Endothelial cell of umbilical vein (primary cell): Measurements from ENCODE around the gene ATXN7L1. TPM values are rescaled to one million over a fixed set of nuclear protein-coding genes. Genes with fewer than 3 reads are reported as not detected.

ENCODE experiments used
- BruUV-seq: library from RNA; stranded (reverse); fragments of 400-500 nt; replicated peaks from 2 replicates; lab custom pipeline; 2021; lab: Mats Ljungman, UMichigan
- CTCF ChIA-PET: fragments of 300-600, 350-600 bp; sonication (Branson Sonifier 250); formaldehyde crosslinking; loops from one replicate; lab custom pipeline; 2021; ENCODE audit warnings: antibody characterized with exemption, inconsistent platforms; lab: Charles Lee
- POLR2A ChIA-PET: fragments of 300-600, 350-600 bp; sonication (Branson Sonifier 250); formaldehyde crosslinking; loops from one replicate; lab custom pipeline; 2021; ENCODE audit warnings: antibody characterized with exemption, inconsistent platforms; lab: Charles Lee
- DNase-seq: peaks from one replicate; pipeline ENCODE4 v3.0.0-alpha.2; 2011; ENCODE audit warnings: low read depth, low spot score
- FAIRE-seq: peaks from 2 replicates; lab custom pipeline; 2011; peaks lifted over from hg19 to GRCh38; lab: Jason Lieb, UNC
- H2AFZ ChIP-seq: 2 replicates; pipeline ENCODE4 v1.6.0; 2012; ENCODE audit warnings: low read depth, low read length, control low read depth, inconsistent platforms
- H3K27ac ChIP-seq: 2 replicates; pipeline ENCODE4 v1.5.1; 2011; ENCODE audit warnings: low read depth, mild to moderate bottlenecking, control low read depth, low read length, moderate library complexity; ENCODE audit not compliant: insufficient read depth
- H3K27me3 ChIP-seq, 2 experiments: 2 replicates each; pipeline versions ENCODE4 v1.6.0 to v1.6.1; 2011; ENCODE audit warnings: low read length in 2 of 2, mixed read lengths in 1 of 2; ENCODE audit not compliant: control insufficient read depth in 2 of 2, insufficient read depth in 2 of 2
- H3K36me3 ChIP-seq, 2 experiments: 2 replicates in 1 of 2; 3 replicates in 1 of 2; pipeline ENCODE4 v1.5.1; 2011; ENCODE audit warnings: low read length in 2 of 2, mild to moderate bottlenecking in 1 of 2, moderate library complexity in 1 of 2; ENCODE audit not compliant: control insufficient read depth in 2 of 2, insufficient read depth in 2 of 2; ENCODE audit errors: extremely low read depth in 1 of 2
- H3K4me1 ChIP-seq: 3 replicates; pipeline ENCODE4 v1.5.1; 2011; ENCODE audit warnings: mild to moderate bottlenecking, low read length; ENCODE audit not compliant: control insufficient read depth, insufficient read depth; ENCODE audit errors: extremely low read depth
- H3K4me2 ChIP-seq: 2 replicates; pipeline ENCODE4 v1.6.1; 2011; ENCODE audit warnings: low read length, control low read depth, mixed read lengths; ENCODE audit not compliant: insufficient read depth
- H3K4me3 ChIP-seq, 3 experiments: fragments of 200-600 bp in 1 of 3; sonication (generic), shearing (Covaris generic) in 1 of 3; replicated peaks in 1 of 3; 2 replicates each; pipeline ENCODE4 v1.5.1; 2011 to 2016; ENCODE audit warnings: control low read depth in 3 of 3, low read length in 3 of 3, mild to moderate bottlenecking in 2 of 3, inconsistent platforms in 1 of 3, low read depth in 1 of 3, moderate library complexity in 1 of 3; ENCODE audit not compliant: insufficient read depth in 1 of 3
- H3K79me2 ChIP-seq: 2 replicates; pipeline ENCODE4 v1.6.0; 2012; ENCODE audit warnings: low read length, inconsistent platforms; ENCODE audit not compliant: control insufficient read depth, insufficient read depth
- H3K9ac ChIP-seq: replicated peaks from 2 replicates; pipeline ENCODE3; 2011; ENCODE audit warnings: low read length, control low read depth; ENCODE audit not compliant: insufficient read depth; ENCODE audit errors: extremely low read depth
- H3K9me1 ChIP-seq: replicated peaks from 3 replicates; pipeline ENCODE4 v1.6.0; 2011; ENCODE audit warnings: mild to moderate bottlenecking, low read length; ENCODE audit not compliant: control insufficient read depth, insufficient read depth; ENCODE audit errors: extremely low read depth
- H3K9me3 ChIP-seq: replicated peaks from 2 replicates; pipeline ENCODE4 v1.5.1; 2012; ENCODE audit warnings: low read length, inconsistent platforms; ENCODE audit not compliant: control insufficient read depth, insufficient read depth
- H4K20me1 ChIP-seq: replicated peaks from 2 replicates; pipeline ENCODE3; 2011; ENCODE audit warnings: mild to moderate bottlenecking, low read length; ENCODE audit not compliant: control insufficient read depth, insufficient read depth; ENCODE audit errors: extremely low read depth
- CTCF ChIP-seq, 2 donors: IDR thresholded peaks; 1 replicate in 1 of 2; 2 replicates in 1 of 2; pipeline ENCODE4 v1.5.1; 2011; ENCODE audit warnings: low read length in 2 of 2, mild to moderate bottlenecking in 2 of 2, moderate library complexity in 2 of 2, control low read depth in 1 of 2, inconsistent platforms in 1 of 2, low read depth in 1 of 2; ENCODE audit not compliant: insufficient read depth in 1 of 2; ENCODE audit errors: extremely low read depth in 1 of 2
- EZH2 ChIP-seq: IDR thresholded peaks from 2 replicates; pipeline ENCODE4 v1.6.1; 2012; ENCODE audit warnings: borderline replicate concordance, low read depth, mild to moderate bottlenecking, moderate library complexity, low read length, inconsistent platforms; ENCODE audit not compliant: severe bottlenecking
- FOS ChIP-seq: IDR thresholded peaks from 2 replicates; pipeline ENCODE4 v1.6.1; 2011; ENCODE audit warnings: mild to moderate bottlenecking, low read length, moderate library complexity, borderline replicate concordance; ENCODE audit not compliant: insufficient read depth
- GATA2 ChIP-seq: IDR thresholded peaks from 2 replicates; pipeline ENCODE4 v1.7.0; 2011; ENCODE audit warnings: low read depth, mild to moderate bottlenecking, moderate library complexity, mixed read lengths, low read length; ENCODE audit not compliant: insufficient read length, insufficient read depth
- JUN ChIP-seq: IDR thresholded peaks from 2 replicates; pipeline ENCODE4 v1.6.1; 2011; ENCODE audit warnings: borderline replicate concordance, low read depth; ENCODE audit not compliant: insufficient read length, insufficient read depth
- MAX ChIP-seq: IDR thresholded peaks from 2 replicates; pipeline ENCODE4 v1.6.1; 2011; ENCODE audit not compliant: insufficient read depth, insufficient read length
- MYC ChIP-seq: IDR thresholded peaks from one replicate; pipeline ENCODE4 v1.6.1; 2011; ENCODE audit warnings: mild to moderate bottlenecking, low read depth, low read length
- POLR2A ChIP-seq: IDR thresholded peaks from 2 replicates; pipeline ENCODE4 v1.6.1; 2012; ENCODE audit warnings: low read depth, mild to moderate bottlenecking, control low read depth, low read length
- POLR2AphosphoS5 ChIP-seq: IDR thresholded peaks from 2 replicates; pipeline ENCODE4 v1.6.1; 2012; ENCODE audit warnings: low read depth, mild to moderate bottlenecking, control low read depth, low read length, moderate library complexity; ENCODE audit not compliant: insufficient read depth
- dilution Hi-C: fragments of 300-500 bp; cut with MboI; formaldehyde crosslinking; loops from one replicate; pipeline ENCODE4 v1.15.0; 2019; ENCODE audit warnings: low sequenced_read_pairs; ENCODE audit not compliant: extremely low pct_ligation_motif_present
- intact Hi-C: fragments of 100-400 bp; cut with micrococcal nuclease; formaldehyde crosslinking; loops from one replicate; pipeline ENCODE4 v1.10.0; 2022
- polyA plus RNA-seq, 4 experiments: library from polyadenylated mRNA; depleted of rRNA in 3 of 4; stranded (reverse) in 3 of 4; unstranded in 1 of 4; fragments of >200 nt; gene quantifications; 2 replicates each; pipeline versions ENCODE4 v1.2.1 to v1.2.3, GENCODE V29; 2011 to 2012; ENCODE audit warnings: missing spikeins in 1 of 4
- total RNA-seq: library from RNA; stranded (reverse); gene quantifications from 2 replicates; pipeline ENCODE4 v1.2.3, GENCODE V29; 2021

ATXN7L1 gene
- total and polyA plus RNA-seq, 2 donors (not counting 3 experiments of a cell fraction or from before 2014, with no cell fraction given), result 4.6 to 15.6 TPM

DNA sequence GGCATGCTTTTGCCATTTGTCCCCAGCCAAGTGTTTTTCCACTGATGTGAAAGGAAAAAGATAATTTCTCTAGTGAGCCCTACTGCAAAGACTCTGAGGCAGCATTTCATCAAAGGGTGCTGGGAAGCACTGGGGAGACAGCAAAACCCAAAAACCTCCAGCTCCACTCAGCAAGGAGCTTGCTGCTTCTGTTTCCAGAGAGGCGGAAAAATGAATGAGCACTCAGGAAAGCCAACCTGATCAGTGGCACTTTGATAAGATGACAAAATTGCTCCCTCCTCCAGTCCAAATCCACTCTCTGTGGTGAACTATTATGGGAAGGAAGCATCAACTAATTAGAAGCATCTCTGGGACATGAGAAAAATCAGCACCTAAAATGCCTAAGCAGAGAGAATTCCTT lies 68.2 kb downstream of the ATXN7L1 start:
- no peak overlapping the region for H3K4me3 ChIP-seq
- no peak for TF ChIP-seq CTCF (IDR thresholded peaks at IDR 0.05; ENCODE audit: extremely low read depth in 1 of 2, insufficient read depth in 1 of 2, low read depth in 1 of 2, low read length in 2 of 2)
- no peak for TF ChIP-seq POLR2AphosphoS5
- H4K20me1 ChIP-seq, result no peaks in the 10 kb centered on the region
- H3K36me3 ChIP-seq, result no peaks in the 10 kb centered on the region
- H3K79me2 ChIP-seq, result no peaks in the 10 kb centered on the region
- no peak for DNase-seq
- no peak for FAIRE-seq
- no peaks in the 10 kb centered on the region for H3K27me3 ChIP-seq
- dilution Hi-C loops, result no loop called here
- no peak overlapping the region for H3K9ac ChIP-seq
- POLR2A ChIA-PET, result no interaction called here
- no peak overlapping the region for H2AFZ ChIP-seq
- no peak overlapping the region for H3K4me2 ChIP-seq
- CTCF ChIA-PET, result interaction anchor here (1.7 kb wide), 1 partner anchor 42 kb away, joined by 3 read pairs; no protein-coding TSS in a partner anchor
- peaks cover 26% of the 10 kb centered on the region for H3K4me1 ChIP-seq
- H3K9me3 ChIP-seq, result no peaks in the 10 kb centered on the region
- intact Hi-C loops, result no loop called here
- H3K27ac ChIP-seq, result no peak overlapping the region
- no TSS peak for BruUV-seq
- H3K9me1 ChIP-seq, result no peaks in the 10 kb centered on the region

- no peak for TF ChIP-seq GATA2
- no peak for TF ChIP-seq FOS
- no peak for TF ChIP-seq POLR2A
- TF ChIP-seq EZH2, result no peak
- no peak for TF ChIP-seq JUN
- TF ChIP-seq POLR2AphosphoS5, result no peak
- no peak for TF ChIP-seq CTCF (IDR thresholded peaks at IDR 0.05; ENCODE audit: extremely low read depth in 1 of 2, insufficient read depth in 1 of 2, low read depth in 1 of 2, low read length in 2 of 2)
- TF ChIP-seq MAX, result no peak
- no peak for TF ChIP-seq MYC
- dilution Hi-C loops, result no loop called here
- POLR2A ChIA-PET, result no interaction called here
- CTCF ChIA-PET, result interaction anchor here (1.2 to 1.3 kb wide), 2 partner anchors 13 to 20 kb away, joined by 3 read pairs; no protein-coding TSS in a partner anchor
- no peak overlapping the region for H3K4me3 ChIP-seq
- no peak overlapping the region for H3K9ac ChIP-seq
- intact Hi-C loops, result no loop called here
- no peaks in the 10 kb centered on the region for H3K9me3 ChIP-seq
- no peaks in the 10 kb centered on the region for H4K20me1 ChIP-seq
- H3K4me1 ChIP-seq, result peaks cover 26% of the 10 kb centered on the region
- no peaks in the 10 kb centered on the region for H3K36me3 ChIP-seq
- no peaks in the 10 kb centered on the region for H3K9me1 ChIP-seq
- no peak for FAIRE-seq
- H3K79me2 ChIP-seq, result no peaks in the 10 kb centered on the region
- BruUV-seq, result no TSS peak
- no peak overlapping the region for H3K4me2 ChIP-seq
- H2AFZ ChIP-seq, result no peak overlapping the region
- DNase-seq, result no peak
- H3K27me3 ChIP-seq, result no peaks in the 10 kb centered on the region
- no peak overlapping the region for H3K27ac ChIP-seq
Measured at GRCh38 chr7:105807448-105807762, 69.0 kb downstream of the ATXN7L1 start.
